ENCODE measurements around the gene FXYD3. TPM values are rescaled to one million over a fixed set of nuclear protein-coding genes. Genes with fewer than 3 reads are reported as not detected.
A peak's percentile ranks its signal among the peaks of the same experiment; 100 is the strongest.

FXYD3 gene
- total and polyA plus RNA-seq, 9 donors: 0.23 to 33.2 (median 3.8) TPM; not detected in 2

GRCh38 chr19:35144600-35145436 is 29.2 kb downstream of the FXYD3 start:
- Histone ChIP-seq H3K4me1 (ENCODE audit: insufficient read depth) (peaks cover 6% of the 10 kb centered on the region), H3K4me3 (no peak overlapping the region), H3K36me3 (no peaks in the 10 kb centered on the region), H3K9me3 (no peaks in the 10 kb centered on the region), H3K27me3 (no peaks in the 10 kb centered on the region), H3K27ac (no peak overlapping the region)
- TF ChIP-seq EP300 (IDR thresholded peaks at IDR 0.05) (no peak), POLR2A (IDR thresholded peaks at IDR 0.05) (no peak)
- intact Hi-C loops (cut with DNase I): loop anchor here in 2 of 4 donors (5.0 kb wide), 1 partner anchor 122 kb away; the partner anchor contains the start of gene USF2 (in 2 of the 2)
- DNase-seq: peak in 2 of 5 donors; percentile 34 to 49
- WGBS, 3 donors: 16 to 24% (median 19%) methylated on average over 15 of the region's 15 CpGs

GRCh38 chr19:35146746-35147459 is 31.3 kb downstream of the FXYD3 start:
- intact Hi-C loops (cut with DNase I): no loop called here
- no peak for TF ChIP-seq POLR2A (IDR thresholded peaks at IDR 0.05)
- no peak for TF ChIP-seq CTCF (IDR thresholded peaks at IDR 0.05)
- TF ChIP-seq EP300 (IDR thresholded peaks at IDR 0.05): no peak
- 78 to 83% (median 81%) methylated on average over 7 of the region's 7 CpGs for WGBS, 3 donors
- Histone ChIP-seq H3K27me3 (no peaks in the 10 kb centered on the region), H3K4me3 (no peak overlapping the region), H3K27ac (no peak overlapping the region), H3K4me1 (ENCODE audit: insufficient read depth) (no peaks in the 10 kb centered on the region), H3K36me3 (no peaks in the 10 kb centered on the region), H3K9me3 (no peaks in the 10 kb centered on the region)
- DNase-seq: no peak

GRCh38 chr19:35149463-35149862 is 33.8 kb downstream of the FXYD3 start:
- no peak overlapping the region for H3K27ac ChIP-seq
- no peaks in the 10 kb centered on the region for H3K4me1 ChIP-seq (ENCODE audit: insufficient read depth)
- H3K4me3 ChIP-seq: no peak overlapping the region
- H3K36me3 ChIP-seq: no peaks in the 10 kb centered on the region
- no peaks in the 10 kb centered on the region for H3K9me3 ChIP-seq
- TF ChIP-seq POLR2A (IDR thresholded peaks at IDR 0.05): no peak
- no peak for TF ChIP-seq CTCF (IDR thresholded peaks at IDR 0.05)
- TF ChIP-seq EP300 (IDR thresholded peaks at IDR 0.05): no peak
- H3K27me3 ChIP-seq: no peaks in the 10 kb centered on the region
- DNase-seq: no peak
- intact Hi-C loops (cut with DNase I): no loop called here
- 66 to 70% (median 67%) methylated on average over 3 of the region's 3 CpGs for WGBS, 3 donors

GRCh38 chr19:35150445-35150844 is 34.8 kb downstream of the FXYD3 start:
- TF ChIP-seq EP300 (IDR thresholded peaks at IDR 0.05): no peak
- TF ChIP-seq POLR2A (IDR thresholded peaks at IDR 0.05): no peak
- TF ChIP-seq CTCF (IDR thresholded peaks at IDR 0.05): no peak
- H3K4me1 ChIP-seq (ENCODE audit: insufficient read depth): no peaks in the 10 kb centered on the region
- H3K27ac ChIP-seq: no peak overlapping the region
- H3K27me3 ChIP-seq: no peaks in the 10 kb centered on the region
- H3K9me3 ChIP-seq: no peaks in the 10 kb centered on the region
- no peak overlapping the region for H3K4me3 ChIP-seq
- no peaks in the 10 kb centered on the region for H3K36me3 ChIP-seq
- intact Hi-C loops (cut with DNase I): no loop called here
- DNase-seq: no peak
- WGBS, 3 donors: 51 to 65% (median 56%) methylated on average over 2 of the region's 2 CpGs
